ENCODE results near the gene GRHL1. TPM values are rescaled to one million over a fixed set of nuclear protein-coding genes. Genes with fewer than 3 reads are reported as not detected.

Gene GRHL1
- total RNA-seq, 1 experiment from 2014 or later: 10.3 TPM

- no peak overlapping the region for H3K27ac ChIP-seq (ENCODE audit: low read length)
- BruUV-seq (replicated peaks): no TSS peak
- no peaks in the 10 kb centered on the region for H3K9me2 ChIP-seq (replicated peaks; ENCODE audit: low read length)
- H3K79me2 ChIP-seq (ENCODE audit: low read length): no peaks in the 10 kb centered on the region
- DNase-seq: no peak
- no peak for TF ChIP-seq CTCF (conservative IDR thresholded peaks at IDR 0.05; ENCODE audit: low read depth, low read length)
- no peak for TF ChIP-seq EZH2 (IDR thresholded peaks at IDR 0.05; ENCODE audit: low read length, unreplicated experiment)
- no peak for TF ChIP-seq EZH2phosphoT487 (IDR thresholded peaks at IDR 0.05; ENCODE audit: borderline replicate concordance, low read length)
- no peak overlapping the region for H3K4me3 ChIP-seq (ENCODE audit: low read length)
- H3K4me2 ChIP-seq (ENCODE audit: low read length): no peak overlapping the region
- H3F3A ChIP-seq (ENCODE audit: low read length, unreplicated experiment): no peaks in the 10 kb centered on the region
- POLR2A ChIA-PET (ENCODE audit: unreplicated experiment): no interaction called here
- no peaks in the 10 kb centered on the region for H3K36me3 ChIP-seq (ENCODE audit: low read depth, low read length)
- H4K20me1 ChIP-seq (ENCODE audit: low read length): no peaks in the 10 kb centered on the region
- peaks cover 53% of the 10 kb centered on the region for H3K4me1 ChIP-seq (ENCODE audit: insufficient read depth, low read length)
- no peak overlapping the region for H2AFZ ChIP-seq (ENCODE audit: low read length)
- H3K9me3 ChIP-seq (ENCODE audit: low read length): no peaks in the 10 kb centered on the region
- no peak for ATAC-seq
- H3K27me3 ChIP-seq (ENCODE audit: low read length): no peaks in the 10 kb centered on the region
- intact Hi-C loops (cut with micrococcal nuclease): no loop called here
- CTCF ChIA-PET: no interaction called here
- no peak overlapping the region for H3K9ac ChIP-seq (ENCODE audit: low read length)
These were observed 18.9 kb downstream of the GRHL1 start for GRCh38 chr2:9970200-9971044.

- H2AFZ ChIP-seq (ENCODE audit: low read length): no peak overlapping the region
- no peak overlapping the region for H3K4me3 ChIP-seq (ENCODE audit: low read length)
- no peak overlapping the region for H3K4me2 ChIP-seq (ENCODE audit: low read length)
- TF ChIP-seq EZH2 (IDR thresholded peaks at IDR 0.05; ENCODE audit: low read length, unreplicated experiment): no peak
- no peak for TF ChIP-seq CTCF (conservative IDR thresholded peaks at IDR 0.05; ENCODE audit: low read depth, low read length)
- no peak for TF ChIP-seq EZH2phosphoT487 (IDR thresholded peaks at IDR 0.05; ENCODE audit: borderline replicate concordance, low read length)
- no peak overlapping the region for H3K27ac ChIP-seq (ENCODE audit: low read length)
- no peaks in the 10 kb centered on the region for H3K27me3 ChIP-seq (ENCODE audit: low read length)
- no peaks in the 10 kb centered on the region for H3K9me3 ChIP-seq (ENCODE audit: low read length)
- no peaks in the 10 kb centered on the region for H3K36me3 ChIP-seq (ENCODE audit: low read depth, low read length)
- no peaks in the 10 kb centered on the region for H3K79me2 ChIP-seq (ENCODE audit: low read length)
- no peak for ATAC-seq
- H3K9me2 ChIP-seq (replicated peaks; ENCODE audit: low read length): no peaks in the 10 kb centered on the region
- H3K4me1 ChIP-seq (ENCODE audit: insufficient read depth, low read length): peaks cover 60% of the 10 kb centered on the region
- peak; percentile 54 for DNase-seq
- H3K9ac ChIP-seq (ENCODE audit: low read length): no peak overlapping the region
- no peaks in the 10 kb centered on the region for H3F3A ChIP-seq (ENCODE audit: low read length, unreplicated experiment)
- CTCF ChIA-PET: interaction anchor here (0.6 kb wide), 1 partner anchor 437 kb away, joined by 5 read pairs; no protein-coding TSS in a partner anchor
- intact Hi-C loops (cut with micrococcal nuclease): no loop called here
- no peaks in the 10 kb centered on the region for H4K20me1 ChIP-seq (ENCODE audit: low read length)
- POLR2A ChIA-PET (ENCODE audit: unreplicated experiment): no interaction called here
- no TSS peak for BruUV-seq (replicated peaks)
These were observed 19.8 kb downstream of the GRHL1 start for GRCh38 chr2:9971105-9971818.

Measured in PC-3 (cell line).